Type B pancreatic cell (in vitro differentiated cells): ENCODE measurements around the gene DBX2. TPM values are rescaled to one million over a fixed set of nuclear protein-coding genes. Genes with fewer than 3 reads are reported as not detected.
A peak's percentile ranks its signal among the peaks of the same experiment; 100 is the strongest.

Experiments
- DNase-seq: peaks from one replicate; pipeline ENCODE4 v3.0.0; 2021; ENCODE audit warnings: mixed read lengths; ENCODE audit not compliant: unreplicated experiment; ENCODE audit errors: extremely low spot score
- H3K27ac Mint-ChIP-seq: 2 replicates; pipeline ENCODE4 v1.8.0; 2021; ENCODE audit warnings: mild to moderate bottlenecking, mixed read lengths
- H3K27me3 Mint-ChIP-seq: 2 replicates; pipeline ENCODE4 v1.8.0; 2021; ENCODE audit warnings: mixed read lengths
- H3K36me3 Mint-ChIP-seq: 2 replicates; pipeline ENCODE4 v1.8.0; 2021; ENCODE audit warnings: mixed read lengths
- H3K4me1 Mint-ChIP-seq: one replicate; pipeline ENCODE4 v1.8.0; 2021; ENCODE audit warnings: mixed read lengths; ENCODE audit not compliant: unreplicated experiment
- H3K4me3 Mint-ChIP-seq: 2 replicates; pipeline ENCODE4 v1.8.0; 2021; ENCODE audit warnings: mild to moderate bottlenecking, mixed read lengths
- H3K9me3 Mint-ChIP-seq: 2 replicates; pipeline ENCODE4 v1.8.0; 2021; ENCODE audit warnings: mixed read lengths
- total RNA-seq: library from RNA; stranded (reverse); gene quantifications from 2 replicates; pipeline ENCODE4 v1.2.1, GENCODE V29; 2021; ENCODE audit warnings: low replicate concordance
- TF ChIP-seq, protein P1 (sequence below): fragments of 200-600 bp; sonication (generic); conservative IDR thresholded peaks from 2 replicates; pipeline ENCODE4 v1.5.0; 2021; ENCODE audit warnings: antibody characterized with exemption, mild to moderate bottlenecking

The DBX2 gene
- total RNA-seq, 1 donor from 2014 or later: not detected

DNA sequence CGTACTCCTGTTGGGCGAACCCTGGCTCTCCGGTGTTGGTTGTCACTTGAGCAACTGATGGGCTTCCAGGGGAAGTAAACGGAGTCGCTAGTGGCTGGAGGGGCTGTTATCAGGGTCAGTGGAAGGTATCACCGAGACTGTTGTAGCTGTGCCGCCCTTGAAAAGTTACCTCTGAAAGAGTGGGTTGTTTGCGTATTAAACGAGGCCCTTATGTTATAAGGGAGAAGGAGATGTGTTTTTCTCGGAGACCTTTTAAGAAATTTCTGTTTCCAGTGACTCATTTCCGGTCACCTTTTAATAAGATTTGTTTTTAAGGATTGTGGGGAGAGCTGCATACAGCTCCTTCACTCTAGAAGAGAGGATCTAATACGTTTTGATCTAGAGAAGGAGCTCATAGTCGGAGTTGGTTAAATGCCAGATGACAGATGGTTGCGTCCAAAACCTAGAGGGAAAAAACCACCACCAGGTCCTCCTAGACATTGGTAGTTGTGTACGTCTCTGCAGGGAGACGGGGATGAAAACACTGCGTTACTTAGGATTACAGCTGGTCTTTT, 750 bp upstream of the DBX2 start:
- no peak for DNase-seq
- H3K27me3 Mint-ChIP-seq: peaks cover 87% of the 10 kb centered on the region

DNA sequence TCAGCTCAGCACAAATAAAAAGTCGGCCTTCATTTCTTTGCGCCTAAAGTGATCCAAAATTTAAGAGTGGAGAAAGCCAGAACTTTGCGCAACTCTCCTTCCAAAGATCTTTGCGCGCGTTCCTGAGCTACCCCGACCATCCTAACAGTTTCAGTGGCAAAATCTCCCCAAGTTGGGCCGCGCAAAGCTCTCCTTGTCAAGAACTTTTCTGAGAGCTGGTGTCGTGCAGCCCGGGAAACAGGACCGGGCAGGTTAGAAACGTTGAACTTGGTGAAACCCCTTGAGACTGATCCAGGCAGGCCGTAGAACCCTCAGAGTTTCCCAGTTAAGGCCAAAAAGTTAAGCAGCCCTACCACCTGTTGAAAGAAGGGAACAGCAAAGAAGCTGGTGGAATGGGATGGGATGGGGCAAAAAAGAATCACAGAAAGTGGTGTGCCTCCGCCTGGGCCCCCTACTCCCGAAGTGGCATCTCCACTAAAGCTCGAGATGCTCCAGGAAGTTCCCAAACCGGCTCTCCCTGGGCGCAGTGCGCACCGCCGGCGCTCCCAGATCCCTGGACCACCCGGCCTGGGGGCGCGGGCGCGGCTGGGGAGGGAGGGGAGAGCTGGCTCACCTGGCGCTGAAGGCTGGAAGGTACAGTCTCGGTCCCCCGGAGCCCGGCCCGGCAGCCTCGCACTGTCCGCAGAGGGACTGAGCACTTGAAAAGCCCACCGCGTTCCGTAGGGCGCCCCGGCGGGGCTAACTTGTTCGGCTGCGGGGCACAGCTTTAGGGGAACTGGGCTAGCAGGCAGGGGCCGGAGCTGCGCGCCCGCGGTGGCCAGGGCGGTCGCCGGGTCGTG, 768 bp downstream of the DBX2 start:
- no peak overlapping the region for H3K27ac Mint-ChIP-seq
- TF ChIP-seq, protein P1, sequence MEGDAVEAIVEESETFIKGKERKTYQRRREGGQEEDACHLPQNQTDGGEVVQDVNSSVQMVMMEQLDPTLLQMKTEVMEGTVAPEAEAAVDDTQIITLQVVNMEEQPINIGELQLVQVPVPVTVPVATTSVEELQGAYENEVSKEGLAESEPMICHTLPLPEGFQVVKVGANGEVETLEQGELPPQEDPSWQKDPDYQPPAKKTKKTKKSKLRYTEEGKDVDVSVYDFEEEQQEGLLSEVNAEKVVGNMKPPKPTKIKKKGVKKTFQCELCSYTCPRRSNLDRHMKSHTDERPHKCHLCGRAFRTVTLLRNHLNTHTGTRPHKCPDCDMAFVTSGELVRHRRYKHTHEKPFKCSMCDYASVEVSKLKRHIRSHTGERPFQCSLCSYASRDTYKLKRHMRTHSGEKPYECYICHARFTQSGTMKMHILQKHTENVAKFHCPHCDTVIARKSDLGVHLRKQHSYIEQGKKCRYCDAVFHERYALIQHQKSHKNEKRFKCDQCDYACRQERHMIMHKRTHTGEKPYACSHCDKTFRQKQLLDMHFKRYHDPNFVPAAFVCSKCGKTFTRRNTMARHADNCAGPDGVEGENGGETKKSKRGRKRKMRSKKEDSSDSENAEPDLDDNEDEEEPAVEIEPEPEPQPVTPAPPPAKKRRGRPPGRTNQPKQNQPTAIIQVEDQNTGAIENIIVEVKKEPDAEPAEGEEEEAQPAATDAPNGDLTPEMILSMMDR: no peak
- H3K27me3 Mint-ChIP-seq: peaks cover 92% of the 10 kb centered on the region
- peak overlapping the region; percentile 82 for H3K4me3 Mint-ChIP-seq
- H3K4me1 Mint-ChIP-seq: peaks cover 7% of the 10 kb centered on the region
- H3K9me3 Mint-ChIP-seq: no peaks in the 10 kb centered on the region
- H3K36me3 Mint-ChIP-seq: no peaks in the 10 kb centered on the region
- no peak for DNase-seq

More for the DNA sequence above, 750 bp upstream of the DBX2 start:
- Mint-ChIP-seq H3K4me1 (peaks cover 7% of the 10 kb centered on the region), H3K9me3 (no peaks in the 10 kb centered on the region), H3K4me3 (peak overlapping the region; percentile 90), H3K36me3 (no peaks in the 10 kb centered on the region), H3K27ac (no peak overlapping the region)
- TF ChIP-seq, protein P1: no peak

DNA sequence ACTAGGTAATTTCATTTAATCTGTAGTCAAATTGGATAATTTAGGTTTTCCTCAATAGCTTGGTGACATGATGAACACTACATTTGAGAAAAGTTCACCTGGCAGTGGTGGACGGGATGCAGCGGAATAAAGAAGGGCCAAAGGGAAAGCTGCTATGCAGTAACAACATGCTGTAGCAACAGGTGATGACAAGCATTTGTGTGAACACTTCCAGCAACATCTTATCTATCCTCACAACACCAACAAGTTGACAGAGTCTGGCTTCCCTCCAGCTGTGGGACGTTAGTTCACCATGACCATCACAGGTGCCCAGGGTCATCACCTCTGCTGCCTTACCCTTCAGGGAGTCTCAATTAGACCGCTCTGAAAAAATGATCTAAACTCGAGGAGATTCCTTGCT, 8.3 kb downstream of the DBX2 start:
- Mint-ChIP-seq H3K4me1 (no peaks in the 10 kb centered on the region), H3K27ac (no peak overlapping the region), H3K4me3 (no peak overlapping the region), H3K27me3 (peaks cover 58% of the 10 kb centered on the region), H3K9me3 (peaks cover 5% of the 10 kb centered on the region), H3K36me3 (no peaks in the 10 kb centered on the region)
- no peak for DNase-seq
- TF ChIP-seq, protein P1: no peak

DNA sequence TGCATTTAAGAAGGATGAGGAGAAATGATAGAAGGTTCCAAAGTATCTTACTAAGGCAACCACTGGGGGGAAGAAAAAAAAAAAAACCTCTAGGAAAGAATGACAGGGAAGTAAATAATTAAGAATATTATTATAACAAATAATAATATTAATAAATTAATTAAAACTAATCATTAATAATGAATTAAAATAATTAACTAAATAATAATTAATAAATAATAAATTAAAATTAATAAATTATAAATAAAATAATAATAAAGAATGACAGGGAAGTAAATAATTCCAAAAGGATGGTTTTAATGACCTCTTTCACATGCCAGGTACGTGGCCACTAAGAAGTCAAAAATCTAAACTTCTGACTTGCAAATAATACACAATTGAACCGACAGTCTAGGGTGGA, 9.9 kb downstream of the DBX2 start:
- Mint-ChIP-seq H3K36me3 (no peaks in the 10 kb centered on the region), H3K4me1 (no peaks in the 10 kb centered on the region), H3K27ac (no peak overlapping the region), H3K4me3 (no peak overlapping the region), H3K9me3 (peaks cover 5% of the 10 kb centered on the region), H3K27me3 (peaks cover 45% of the 10 kb centered on the region)
- TF ChIP-seq, protein P1: peak; percentile 54
- DNase-seq: no peak

DNA sequence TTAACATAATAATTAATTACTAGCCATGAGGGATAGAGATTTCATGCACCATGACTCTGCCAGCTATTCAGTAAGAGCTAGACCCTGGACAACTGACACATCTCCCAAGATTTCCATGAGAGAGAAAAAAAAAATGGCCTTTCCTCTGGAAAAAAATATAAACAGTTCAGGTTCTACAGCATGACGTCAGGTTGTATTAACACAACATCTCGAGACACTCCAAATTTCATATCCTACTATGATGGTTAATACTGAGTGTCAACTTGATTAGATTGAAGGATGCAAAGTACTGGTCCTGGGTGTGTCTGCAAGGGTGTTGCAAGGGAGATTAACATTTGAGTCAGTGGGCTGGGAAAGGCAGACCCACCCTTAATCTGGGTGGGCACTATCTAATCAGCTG, 11.1 kb downstream of the DBX2 start:
- Mint-ChIP-seq H3K27ac (no peak overlapping the region), H3K9me3 (peaks cover 5% of the 10 kb centered on the region), H3K4me3 (no peak overlapping the region), H3K4me1 (peaks cover 5% of the 10 kb centered on the region), H3K36me3 (no peaks in the 10 kb centered on the region), H3K27me3 (peaks cover 45% of the 10 kb centered on the region)
- DNase-seq: no peak
- TF ChIP-seq, protein P1: no peak
